GM21390 (cell line): Measurements from ENCODE around the gene CORO1C.
A peak's percentile ranks its signal among the peaks of the same experiment; 100 is the strongest.
"Not testable (repeated sequence)": the region's sequence is repeated elsewhere in the genome, so short reads cannot be mapped to it uniquely, and the experiment has no call there.

Source experiments
- ATAC-seq: cut with Tn5 transposase; IDR thresholded peaks from one replicate; pipeline ENCODE4 v1.9.1; 2021; ENCODE audit not compliant: unreplicated experiment

The CORO1C gene

GRCh38 chr12:108620236-108620879 is 111.0 kb downstream of the CORO1C start:
- no peak for ATAC-seq

DNA sequence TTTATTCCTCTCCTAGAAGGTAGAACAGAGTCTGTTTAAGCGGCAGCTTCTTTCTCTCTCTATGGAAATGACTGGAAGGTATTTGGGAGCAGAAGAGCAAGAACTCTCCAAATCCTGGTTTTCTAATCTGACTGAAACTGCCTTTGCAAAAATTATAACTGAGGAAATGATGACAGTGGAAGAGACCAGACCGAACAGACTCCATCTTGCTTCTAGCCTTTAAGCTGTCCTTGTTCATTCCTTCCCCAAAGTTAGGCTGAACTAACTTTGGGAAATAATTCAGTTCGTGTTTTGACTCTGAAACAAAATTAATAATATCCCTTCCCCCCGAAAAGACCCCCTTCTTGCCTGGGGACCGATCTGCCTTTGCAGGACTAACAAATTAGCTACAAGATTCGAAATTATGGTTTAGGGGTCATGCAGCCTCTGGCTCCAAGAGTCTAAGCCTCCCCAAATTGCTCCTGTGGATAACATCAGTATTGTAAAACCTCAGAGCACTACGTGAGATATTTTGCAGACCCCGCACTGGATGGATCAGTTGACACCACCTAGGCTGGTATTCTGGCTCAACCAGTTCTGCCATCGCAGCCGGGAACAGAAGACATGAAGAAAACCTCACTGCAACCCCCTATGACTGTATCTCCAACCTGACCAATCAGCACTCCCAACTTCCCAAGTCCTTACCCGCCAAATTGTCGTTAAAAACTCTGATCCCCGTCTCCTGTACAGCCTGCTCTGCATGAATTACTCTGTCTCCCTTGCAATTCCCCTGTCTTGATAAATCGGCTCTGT is 111.8 kb downstream of the CORO1C start:
- ATAC-seq = no peak

GRCh38 chr12:108618953-108619274 is 112.4 kb downstream of the CORO1C start:
- ATAC-seq = not testable (repeated sequence)

DNA sequence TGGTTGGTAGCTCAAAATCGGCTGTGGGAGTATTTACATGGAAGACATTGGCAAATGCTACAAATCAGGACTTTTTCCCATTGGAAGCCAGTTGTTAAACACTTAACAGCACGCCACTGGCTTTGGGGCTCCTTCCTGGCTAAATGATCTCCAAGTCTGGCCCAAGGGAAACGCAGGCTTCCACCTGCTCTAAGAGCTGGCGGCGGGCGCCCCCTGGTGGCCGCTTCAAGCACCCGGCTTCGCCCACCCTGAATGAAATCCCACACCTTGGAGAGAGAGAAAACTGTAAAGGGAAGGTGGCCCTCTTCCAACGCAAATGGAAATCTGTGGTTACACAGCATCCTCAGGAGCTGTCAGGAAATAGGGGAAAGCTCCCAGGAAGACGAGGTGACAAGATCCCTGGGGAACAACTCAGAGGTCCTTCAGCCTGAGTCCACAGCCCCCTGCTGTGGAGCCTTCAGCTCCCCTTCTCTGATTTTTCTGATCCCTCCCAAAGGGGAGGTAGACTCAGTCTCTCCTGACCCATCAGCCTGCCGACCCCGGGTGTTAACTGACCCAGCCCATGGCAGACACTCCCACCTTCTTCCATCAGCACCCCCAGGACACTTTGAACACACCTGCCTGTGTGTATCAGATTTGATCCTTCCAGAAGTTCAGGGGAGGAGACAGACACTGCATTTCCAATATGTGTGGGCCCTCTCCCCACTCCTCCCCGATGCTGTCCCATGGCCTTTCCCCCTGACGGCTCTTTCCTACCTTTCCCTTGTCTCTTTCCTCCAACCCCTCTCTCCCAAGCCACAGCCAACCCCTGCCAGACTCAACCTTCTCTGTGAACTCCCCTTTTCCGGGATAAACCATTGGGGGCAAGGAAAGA is 113.0 kb downstream of the CORO1C start:
- peak; percentile 45 for ATAC-seq

- ATAC-seq = peak; percentile 73
Observed at GRCh38 chr12:108616941-108617858, 114.1 kb downstream of the CORO1C start.

DNA sequence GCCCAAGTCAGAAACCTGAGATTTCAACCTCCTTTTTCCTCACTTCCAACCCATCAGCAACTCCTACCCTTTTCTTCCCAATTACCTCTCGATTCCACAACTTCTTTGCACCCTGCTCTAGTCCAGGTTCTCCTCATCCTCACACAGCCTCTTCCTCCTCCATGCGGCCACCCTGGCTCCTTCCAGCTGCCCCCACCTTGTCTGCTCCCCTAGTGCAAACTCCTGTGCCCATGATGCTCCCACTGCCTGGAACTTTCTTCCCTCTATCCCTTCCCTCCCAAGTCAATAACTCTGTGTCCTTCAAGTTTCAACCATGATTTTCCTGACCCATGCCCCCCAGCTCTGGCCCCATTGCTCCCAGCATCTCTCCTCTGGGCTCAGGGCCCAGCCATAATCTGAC is 115.0 kb downstream of the CORO1C start:
- ATAC-seq = no peak

GRCh38 chr12:108615918-108616317 is 115.4 kb downstream of the CORO1C start:
- no peak for ATAC-seq

GRCh38 chr12:108614639-108615038 is 116.7 kb downstream of the CORO1C start:
- no peak for ATAC-seq

DNA sequence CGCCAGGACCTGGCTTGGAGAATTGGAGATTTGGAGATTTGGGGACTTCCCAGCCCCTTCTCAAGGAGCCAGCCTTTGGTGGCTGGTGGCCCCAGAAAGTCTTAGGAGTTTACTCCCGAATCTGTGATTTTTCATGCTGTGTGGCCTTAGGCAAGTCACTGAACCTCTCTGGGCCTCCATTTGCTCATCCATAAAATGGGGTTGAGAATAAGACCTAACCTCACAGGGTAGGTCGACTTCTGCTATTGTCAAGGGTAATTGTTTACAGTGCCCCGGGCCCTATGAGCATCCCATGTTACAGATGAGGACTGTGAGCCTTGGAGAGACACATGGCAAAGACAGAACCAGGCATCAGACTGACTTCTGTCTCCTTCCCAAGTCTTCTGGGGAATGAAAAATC is 117.3 kb downstream of the CORO1C start:
- ATAC-seq = no peak

DNA sequence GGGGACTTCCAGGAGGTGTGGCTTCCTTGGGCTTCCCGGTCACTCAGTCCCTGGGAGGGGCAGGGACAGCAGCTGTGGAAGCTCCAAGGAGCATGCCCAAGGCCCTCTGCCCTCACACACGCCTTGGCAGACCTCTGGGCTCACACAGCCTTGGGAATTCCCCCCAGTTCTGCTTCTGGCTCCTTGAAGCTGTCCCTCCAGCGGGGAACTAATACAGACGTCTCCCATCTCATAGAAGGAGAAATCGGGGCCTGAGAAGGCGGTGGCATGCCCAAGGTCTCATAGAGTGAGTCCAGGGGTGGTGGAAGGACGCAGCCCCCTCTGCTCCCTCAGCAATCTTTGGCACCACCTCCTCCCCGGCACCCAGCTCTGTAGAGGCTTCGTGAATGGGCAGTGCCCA is 117.8 kb downstream of the CORO1C start:
- no peak for ATAC-seq

- ATAC-seq = no peak
Observed at GRCh38 chr12:108612788-108613282, 118.5 kb downstream of the CORO1C start.

GRCh38 chr12:108611884-108612415 is 119.4 kb downstream of the CORO1C start:
- no peak for ATAC-seq

- no peak for ATAC-seq
Observed at GRCh38 chr12:108610856-108611605, 120.3 kb downstream of the CORO1C start.

GRCh38 chr12:108610336-108610815 is 120.9 kb downstream of the CORO1C start:
- no peak for ATAC-seq

DNA sequence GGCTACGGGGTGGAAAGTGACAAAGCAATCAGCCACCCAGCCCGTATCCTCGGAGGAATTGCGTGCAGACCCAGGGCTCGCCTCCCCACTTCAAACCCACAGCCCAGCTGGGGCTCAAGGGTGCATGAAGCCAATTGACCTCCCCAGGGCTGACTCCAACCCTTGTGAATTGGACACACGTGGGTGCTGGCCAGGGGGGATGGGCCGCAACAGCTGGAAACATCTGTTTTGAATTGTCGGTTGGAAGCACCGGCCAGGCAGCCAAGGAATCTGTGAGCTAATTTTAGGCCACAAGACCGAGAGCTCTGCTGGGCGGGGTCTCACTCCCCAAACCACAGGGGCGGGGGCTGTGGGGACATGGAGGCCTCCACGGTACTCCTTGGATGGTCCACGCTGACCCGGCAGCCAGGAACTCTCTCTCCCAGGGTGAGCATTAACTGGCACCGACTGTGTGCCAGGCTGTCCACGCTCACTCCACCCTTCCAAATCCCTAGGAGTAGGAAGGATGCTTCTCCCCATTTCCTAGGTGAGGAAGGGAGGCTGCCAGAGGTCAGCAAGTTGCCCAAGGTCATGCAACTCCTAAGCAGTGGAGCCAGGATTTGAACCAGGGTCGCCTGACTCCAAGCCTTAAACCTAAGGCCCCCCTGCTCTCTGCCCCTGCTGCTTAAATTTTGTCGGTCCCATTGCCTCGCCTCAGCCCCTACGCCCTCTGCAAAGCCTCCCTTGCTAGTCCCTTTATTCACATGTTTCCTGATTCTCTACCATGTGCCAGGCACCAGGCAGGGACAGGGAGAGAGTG is 121.6 kb downstream of the CORO1C start:
- no peak for ATAC-seq

GRCh38 chr12:108608616-108609015 is 122.7 kb downstream of the CORO1C start:
- ATAC-seq = no peak

GRCh38 chr12:108607981-108608600 is 123.2 kb downstream of the CORO1C start:
- ATAC-seq = no peak

DNA sequence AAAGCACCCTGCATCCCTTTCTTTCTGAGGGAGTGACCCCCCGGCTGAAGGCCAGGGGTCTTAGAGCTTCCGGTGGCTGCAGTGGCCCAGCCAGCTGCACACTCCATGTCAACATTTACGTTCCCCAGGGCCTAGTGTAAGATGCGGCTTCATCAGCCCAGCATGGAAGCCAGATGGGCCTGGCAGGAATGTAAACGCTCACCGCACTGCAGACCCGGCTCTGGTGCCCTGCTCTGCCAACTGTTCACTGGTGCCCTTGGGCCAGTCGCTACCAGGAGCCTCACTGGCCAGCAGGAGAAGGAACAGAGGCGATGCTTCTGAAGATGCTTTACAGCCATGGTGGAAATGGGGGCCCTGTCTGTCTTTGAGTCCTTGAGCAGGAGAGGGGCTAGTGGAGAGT is 124.8 kb downstream of the CORO1C start:
- ATAC-seq = no peak
